GM12801 (cell line): ENCODE data around the gene MYH6.

ENCODE experiments used
- CTCF ChIP-seq: IDR thresholded peaks from one replicate; pipeline ENCODE4 v1.5.1; 2011; ENCODE audit warnings: control low read depth; ENCODE audit not compliant: insufficient read length; ENCODE audit errors: extremely low read depth

The MYH6 gene

GRCh38 chr14:23349156-23349845 is 58.8 kb downstream of the MYH6 start:
- no peak for TF ChIP-seq CTCF

- TF ChIP-seq CTCF: no peak
Observed at GRCh38 chr14:23348297-23348655, 59.8 kb downstream of the MYH6 start.

GRCh38 chr14:23347406-23348296 is 60.4 kb downstream of the MYH6 start:
- TF ChIP-seq CTCF: no peak

GRCh38 chr14:23346693-23347405 is 61.2 kb downstream of the MYH6 start:
- no peak for TF ChIP-seq CTCF

GRCh38 chr14:23345987-23346692 is 61.9 kb downstream of the MYH6 start:
- no peak for TF ChIP-seq CTCF

GRCh38 chr14:23344481-23344880 is 63.6 kb downstream of the MYH6 start:
- no peak for TF ChIP-seq CTCF
